ENCODE data around the gene CFAP20DC. TPM values are rescaled to one million over a fixed set of nuclear protein-coding genes. Genes with fewer than 3 reads are reported as not detected.
"Not testable (repeated sequence)": the region's sequence is repeated elsewhere in the genome, so short reads cannot be mapped to it uniquely, and the experiment has no call there.

CFAP20DC gene
- total RNA-seq, 2 donors from 2014 or later: 0.33 to 1.0 TPM

DNA sequence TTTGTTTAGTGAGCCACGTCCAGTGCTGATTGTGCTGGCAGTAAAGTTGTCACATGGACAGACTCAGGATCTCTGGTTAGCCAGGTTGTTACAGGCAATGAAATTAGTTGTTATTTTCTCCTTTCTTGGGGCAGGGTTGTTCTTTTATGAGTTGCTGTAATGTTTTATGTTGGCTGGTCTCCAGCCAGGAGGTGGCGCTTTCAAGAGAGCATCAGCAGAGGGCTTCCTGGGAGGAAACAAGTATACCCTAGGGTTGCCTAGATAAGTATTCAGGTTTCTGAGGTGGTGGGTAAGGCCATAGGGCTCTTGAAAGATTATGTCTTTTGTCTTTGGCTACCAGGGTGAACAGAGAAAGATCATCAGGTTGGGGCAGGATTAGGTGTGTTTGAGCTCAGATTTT lies 14.5 kb upstream of the CFAP20DC start:
- no peak for DNase-seq
- Histone ChIP-seq H3K4me3 (no peak overlapping the region), H3K36me3 (replicated peaks in 1 of 2; ENCODE audit: insufficient read depth in 1 of 2, low read depth in 2 of 2) (no peaks in the 10 kb centered on the region), H3K4me1 (no peaks in the 10 kb centered on the region), H3K9me3 (no peaks in the 10 kb centered on the region), H3K27ac (no peak overlapping the region), H3K27me3 (no peaks in the 10 kb centered on the region)
- TF ChIP-seq, protein P1, sequence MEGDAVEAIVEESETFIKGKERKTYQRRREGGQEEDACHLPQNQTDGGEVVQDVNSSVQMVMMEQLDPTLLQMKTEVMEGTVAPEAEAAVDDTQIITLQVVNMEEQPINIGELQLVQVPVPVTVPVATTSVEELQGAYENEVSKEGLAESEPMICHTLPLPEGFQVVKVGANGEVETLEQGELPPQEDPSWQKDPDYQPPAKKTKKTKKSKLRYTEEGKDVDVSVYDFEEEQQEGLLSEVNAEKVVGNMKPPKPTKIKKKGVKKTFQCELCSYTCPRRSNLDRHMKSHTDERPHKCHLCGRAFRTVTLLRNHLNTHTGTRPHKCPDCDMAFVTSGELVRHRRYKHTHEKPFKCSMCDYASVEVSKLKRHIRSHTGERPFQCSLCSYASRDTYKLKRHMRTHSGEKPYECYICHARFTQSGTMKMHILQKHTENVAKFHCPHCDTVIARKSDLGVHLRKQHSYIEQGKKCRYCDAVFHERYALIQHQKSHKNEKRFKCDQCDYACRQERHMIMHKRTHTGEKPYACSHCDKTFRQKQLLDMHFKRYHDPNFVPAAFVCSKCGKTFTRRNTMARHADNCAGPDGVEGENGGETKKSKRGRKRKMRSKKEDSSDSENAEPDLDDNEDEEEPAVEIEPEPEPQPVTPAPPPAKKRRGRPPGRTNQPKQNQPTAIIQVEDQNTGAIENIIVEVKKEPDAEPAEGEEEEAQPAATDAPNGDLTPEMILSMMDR (IDR thresholded peaks at IDR 0.05): no peak
- no peak for TF ChIP-seq POLR2A (IDR thresholded peaks at IDR 0.05)
- intact Hi-C loops (cut with DNase I): no loop called here
- WGBS, 2 donors: 78 to 80% methylated on average over 2 of the region's 2 CpGs
- ATAC-seq: no peak

DNA sequence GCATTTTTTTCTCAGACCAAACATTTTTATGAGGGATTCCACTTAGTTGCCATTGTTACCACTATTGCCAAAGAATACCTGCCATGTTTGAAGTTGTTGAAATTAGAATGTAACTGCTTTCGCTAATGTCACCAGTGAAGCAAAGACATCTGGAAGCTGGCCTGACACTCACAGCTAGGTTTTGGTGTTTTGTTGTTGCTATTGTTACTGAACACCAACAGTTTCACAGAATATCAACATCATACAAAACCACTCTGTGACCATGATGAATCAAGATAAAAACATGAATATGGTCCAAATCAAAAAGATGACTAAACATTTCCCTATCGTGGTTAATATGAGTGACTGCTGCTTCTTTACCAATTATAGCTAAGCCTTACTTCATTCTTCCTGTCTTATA lies 6.9 kb upstream of the CFAP20DC start:
- ATAC-seq (no peak), DNase-seq (no peak)
- no peaks in the 10 kb centered on the region for H3K36me3 ChIP-seq (replicated peaks in 1 of 2; ENCODE audit: insufficient read depth in 1 of 2, low read depth in 2 of 2)
- H3K4me3 ChIP-seq: no peak overlapping the region
- no peaks in the 10 kb centered on the region for H3K9me3 ChIP-seq
- 59 to 64% methylated on average over 2 of the region's 2 CpGs for WGBS, 2 donors
- intact Hi-C loops (cut with DNase I): no loop called here
- no peaks in the 10 kb centered on the region for H3K27me3 ChIP-seq
- no peaks in the 10 kb centered on the region for H3K4me1 ChIP-seq
- no peak overlapping the region for H3K27ac ChIP-seq
- TF ChIP-seq, protein P1 (IDR thresholded peaks at IDR 0.05): no peak
- no peak for TF ChIP-seq POLR2A (IDR thresholded peaks at IDR 0.05)

DNA sequence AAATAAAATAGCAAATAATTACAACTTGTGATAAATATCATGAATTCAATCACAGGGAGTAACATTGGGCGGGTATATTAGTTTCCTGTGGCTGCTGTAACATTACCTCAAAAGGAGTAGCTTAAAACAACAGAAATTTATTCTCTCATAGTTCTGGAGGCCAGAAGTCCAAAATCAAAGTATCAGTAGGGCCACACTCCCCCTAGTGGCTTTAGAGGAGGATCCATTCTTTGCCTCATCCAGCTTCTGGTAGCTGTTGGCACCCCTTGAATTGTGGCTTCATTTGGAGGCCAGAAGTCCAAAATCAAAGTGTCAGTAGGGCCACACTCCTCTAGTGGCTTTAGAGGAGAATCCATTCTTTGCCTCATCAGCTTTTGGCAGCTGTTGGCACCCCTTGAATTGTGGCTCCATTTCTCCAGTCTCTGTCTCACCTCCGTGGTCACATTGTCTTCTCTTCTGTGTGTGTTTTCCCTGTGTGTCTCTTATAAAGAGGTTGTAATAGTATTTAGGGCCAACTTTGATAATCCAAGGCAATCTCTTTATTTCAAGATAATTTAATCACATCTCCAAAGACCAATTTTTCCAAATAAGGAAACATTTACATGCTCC lies 3.1 kb upstream of the CFAP20DC start:
- intact Hi-C loops (cut with DNase I): loop anchor here (5.0 kb wide), 1 partner anchor 411 kb away; no protein-coding TSS in a partner anchor
- ATAC-seq: no peak
- peaks cover 11% of the 10 kb centered on the region for H3K4me1 ChIP-seq

DNA sequence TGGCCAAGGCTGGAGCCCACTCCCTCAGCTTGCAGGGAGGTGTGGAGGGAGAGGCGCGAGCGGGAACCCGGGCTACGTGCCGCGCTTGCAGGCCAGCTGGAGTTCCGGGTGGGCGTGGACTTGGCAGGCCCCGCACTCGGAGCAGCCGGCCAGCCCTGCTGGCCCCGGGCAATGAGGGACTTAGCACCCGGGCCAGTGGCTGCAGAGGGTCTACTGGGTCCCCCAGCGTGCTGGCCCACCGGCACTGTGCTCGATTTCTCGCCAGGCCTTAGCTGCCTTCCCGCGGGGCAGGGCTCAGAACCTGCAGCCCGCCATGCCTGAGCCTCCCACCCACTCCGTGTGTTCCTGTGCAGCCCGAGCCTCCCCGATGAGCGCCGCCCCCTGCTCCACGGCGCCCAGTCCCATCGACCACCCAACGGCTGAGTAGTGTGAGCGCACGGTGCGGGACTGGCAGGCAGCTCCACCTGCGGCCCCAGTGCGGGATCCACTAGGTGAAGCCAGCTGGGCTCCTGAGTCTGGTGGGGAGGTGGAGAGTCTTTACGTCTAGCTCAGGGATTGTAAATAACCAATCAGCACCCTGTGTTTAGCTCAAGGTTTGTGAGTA lies 1.1 kb upstream of the CFAP20DC start:
- H3K27ac ChIP-seq; H3K9me3 ChIP-seq; H3K36me3 ChIP-seq (replicated peaks in 1 of 2; ENCODE audit: insufficient read depth in 1 of 2, low read depth in 2 of 2); H3K27me3 ChIP-seq; H3K4me3 ChIP-seq; DNase-seq; ATAC-seq: not testable (repeated sequence)
- H3K4me1 ChIP-seq: peaks cover 11% of the 10 kb centered on the region
- 98% methylated on average over 15 to 22 of the region's 36 CpGs for WGBS, 2 donors
- intact Hi-C loops (cut with DNase I): loop anchor here (5.0 kb wide), 1 partner anchor 409 kb away; no protein-coding TSS in a partner anchor

More for the DNA sequence above, 3.1 kb upstream of the CFAP20DC start:
- 60 to 62% methylated on average over 2 of the region's 2 CpGs for WGBS, 2 donors
- Histone ChIP-seq H3K4me3 (no peak overlapping the region), H3K27ac (no peak overlapping the region), H3K36me3 (replicated peaks in 1 of 2; ENCODE audit: insufficient read depth in 1 of 2, low read depth in 2 of 2) (no peaks in the 10 kb centered on the region), H3K27me3 (no peaks in the 10 kb centered on the region), H3K9me3 (no peaks in the 10 kb centered on the region)
- DNase-seq: peak; percentile 16 to 50 (median 28)
- TF ChIP-seq POLR2A (IDR thresholded peaks at IDR 0.05): no peak
- TF ChIP-seq, protein P1 (IDR thresholded peaks at IDR 0.05): peak; percentile 23 to 65 (median 60)

DNA sequence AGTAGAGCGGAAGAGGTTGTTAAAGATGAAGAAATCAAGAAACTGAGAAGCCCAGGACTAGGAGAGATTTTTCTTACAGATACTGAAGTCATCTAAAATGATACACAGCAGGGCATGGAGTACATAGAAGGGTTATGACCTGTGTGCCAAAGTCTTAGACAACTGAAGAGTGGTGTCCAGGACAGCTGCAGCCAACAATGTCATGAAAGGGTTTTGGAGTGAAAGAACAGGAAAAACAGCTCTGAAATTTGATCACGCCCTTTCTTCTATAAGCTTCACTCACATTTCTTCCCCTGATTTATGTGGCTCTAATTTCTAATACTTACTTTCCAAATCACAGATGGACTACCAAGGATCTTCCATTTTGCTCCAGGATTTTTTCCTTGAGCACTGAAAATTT lies 3.0 kb downstream of the CFAP20DC start:
- WGBS, 2 donors: 82 to 85% methylated on average over 2 of the region's 2 CpGs
- H3K4me3 ChIP-seq: no peak overlapping the region
- H3K9me3 ChIP-seq: no peaks in the 10 kb centered on the region
- no peak overlapping the region for H3K27ac ChIP-seq
- DNase-seq (no peak), ATAC-seq (no peak)
- H3K36me3 ChIP-seq (replicated peaks in 1 of 2; ENCODE audit: insufficient read depth in 1 of 2, low read depth in 2 of 2): no peaks in the 10 kb centered on the region
- peaks cover 11% of the 10 kb centered on the region for H3K4me1 ChIP-seq
- intact Hi-C loops (cut with DNase I): no loop called here
- H3K27me3 ChIP-seq: no peaks in the 10 kb centered on the region
- TF ChIP-seq POLR2A (IDR thresholded peaks at IDR 0.05): no peak
- TF ChIP-seq, protein P1 (IDR thresholded peaks at IDR 0.05): no peak
